Tibial artery (tissue), 4 donors: Measurements from ENCODE around the gene PCDHGA9.
"Not testable (repeated sequence)": the region's sequence is repeated elsewhere in the genome, so short reads cannot be mapped to it uniquely, and the experiment has no call there.

Experiments used
- DNase-seq, 2 donors: peaks; one replicate each; pipeline ENCODE4 v3.0.0-alpha.2; 2019
- H3K27ac ChIP-seq, 2 donors: fragments of 200-600 bp; sonication (generic) in 1 of 2; 1 replicate in 1 of 2; 2 replicates in 1 of 2; pipeline ENCODE4 v1.5.1; 2018 to 2019; ENCODE audit warnings: mild to moderate bottlenecking in 1 of 2
- H3K27me3 ChIP-seq, 2 donors: fragments of 200-600 bp; sonication (generic) in 1 of 2; one replicate each; pipeline versions ENCODE4 v1.5.1 to v1.6.0; 2016 to 2019
- H3K36me3 ChIP-seq, 3 donors: fragments of 200-600 bp; sonication (generic) in 2 of 3; one replicate each; pipeline ENCODE4 v1.5.1; 2016 to 2019; ENCODE audit warnings: mild to moderate bottlenecking in 2 of 3
- H3K4me1 ChIP-seq, 4 donors: fragments of 200-600 bp; sonication (generic) in 2 of 4; 1 replicate in 3 of 4; 2 replicates in 1 of 4; pipeline ENCODE4 v1.5.1; 2016 to 2019
- H3K4me3 ChIP-seq, 2 donors: fragments of 200-600 bp; sonication (generic) in 1 of 2; 1 replicate in 1 of 2; 2 replicates in 1 of 2; pipeline ENCODE4 v1.5.1; 2018 to 2019; ENCODE audit warnings: mild to moderate bottlenecking in 2 of 2
- H3K9me3 ChIP-seq, 3 donors: fragments of 200-600 bp; sonication (generic) in 1 of 3; one replicate each; pipeline ENCODE4 v1.5.1; 2016 to 2019
- intact Hi-C: fragments of 100-400 bp; cut with DNase I; formaldehyde crosslinking; loops from one replicate; pipeline ENCODE4 v1.15.0; 2023; ENCODE audit warnings: low total_unique reads
- TF ChIP-seq, protein P1 (sequence below), 2 experiments: fragments of 200-600 bp in 1 of 2; fragments of 450-650 bp in 1 of 2; IDR thresholded peaks; one replicate each; pipeline ENCODE4 v1.5.1; 2017 to 2019; ENCODE audit warnings: antibody characterized with exemption in 2 of 2, mild to moderate bottlenecking in 1 of 2, moderate library complexity in 1 of 2

Gene PCDHGA9

GRCh38 chr5:141430332-141431113, 27.9 kb downstream of the PCDHGA9 start, which contains the start of gene PCDHGA12:
TSS of gene PCDHGA12 (plus strand) at chr5:141430507. CDS start at chr5:141430760, 253 bp downstream.
- peaks cover 19 to 97% (median 89%) of the 10 kb centered on the region in 3 donors for H3K9me3 ChIP-seq
- TF ChIP-seq, protein P1, sequence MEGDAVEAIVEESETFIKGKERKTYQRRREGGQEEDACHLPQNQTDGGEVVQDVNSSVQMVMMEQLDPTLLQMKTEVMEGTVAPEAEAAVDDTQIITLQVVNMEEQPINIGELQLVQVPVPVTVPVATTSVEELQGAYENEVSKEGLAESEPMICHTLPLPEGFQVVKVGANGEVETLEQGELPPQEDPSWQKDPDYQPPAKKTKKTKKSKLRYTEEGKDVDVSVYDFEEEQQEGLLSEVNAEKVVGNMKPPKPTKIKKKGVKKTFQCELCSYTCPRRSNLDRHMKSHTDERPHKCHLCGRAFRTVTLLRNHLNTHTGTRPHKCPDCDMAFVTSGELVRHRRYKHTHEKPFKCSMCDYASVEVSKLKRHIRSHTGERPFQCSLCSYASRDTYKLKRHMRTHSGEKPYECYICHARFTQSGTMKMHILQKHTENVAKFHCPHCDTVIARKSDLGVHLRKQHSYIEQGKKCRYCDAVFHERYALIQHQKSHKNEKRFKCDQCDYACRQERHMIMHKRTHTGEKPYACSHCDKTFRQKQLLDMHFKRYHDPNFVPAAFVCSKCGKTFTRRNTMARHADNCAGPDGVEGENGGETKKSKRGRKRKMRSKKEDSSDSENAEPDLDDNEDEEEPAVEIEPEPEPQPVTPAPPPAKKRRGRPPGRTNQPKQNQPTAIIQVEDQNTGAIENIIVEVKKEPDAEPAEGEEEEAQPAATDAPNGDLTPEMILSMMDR (IDR thresholded peaks at IDR 0.05): peak; percentile 9 to 22

DNA sequence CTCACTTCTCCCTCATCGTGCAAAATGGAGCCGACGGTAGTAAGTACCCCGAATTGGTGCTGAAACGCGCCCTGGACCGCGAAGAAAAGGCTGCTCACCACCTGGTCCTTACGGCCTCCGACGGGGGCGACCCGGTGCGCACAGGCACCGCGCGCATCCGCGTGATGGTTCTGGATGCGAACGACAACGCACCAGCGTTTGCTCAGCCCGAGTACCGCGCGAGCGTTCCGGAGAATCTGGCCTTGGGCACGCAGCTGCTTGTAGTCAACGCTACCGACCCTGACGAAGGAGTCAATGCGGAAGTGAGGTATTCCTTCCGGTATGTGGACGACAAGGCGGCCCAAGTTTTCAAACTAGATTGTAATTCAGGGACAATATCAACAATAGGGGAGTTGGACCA, 28.7 kb downstream of the PCDHGA9 start:
- no peak for DNase-seq
- H3K36me3 ChIP-seq: peaks cover 9 to 31% (median 30%) of the 10 kb centered on the region in 3 donors
- H3K9me3 ChIP-seq: peaks cover 17 to 97% (median 89%) of the 10 kb centered on the region in 3 donors
- peak overlapping the region; percentile 30 to 32 for H3K4me3 ChIP-seq
- no peaks in the 10 kb centered on the region for H3K27me3 ChIP-seq
- no peaks in the 10 kb centered on the region for H3K4me1 ChIP-seq
- no peak overlapping the region for H3K27ac ChIP-seq
- intact Hi-C loops: no loop called here
- TF ChIP-seq, protein P1 (IDR thresholded peaks at IDR 0.05): no peak

More at GRCh38 chr5:141430332-141431113, 27.9 kb downstream of the PCDHGA9 start, which contains the start of gene PCDHGA12:
- H3K36me3 ChIP-seq: peaks cover 9 to 35% (median 30%) of the 10 kb centered on the region in 3 donors
- peak within 1 kb of the TSS; percentile 30 to 32 for H3K4me3 ChIP-seq
- no peak within 1 kb of the TSS for H3K27ac ChIP-seq
- DNase-seq: peak in 1 of 2 donors; percentile 63
- H3K4me1 ChIP-seq: no peaks in the 10 kb centered on the region
- no peaks in the 10 kb centered on the region for H3K27me3 ChIP-seq
- intact Hi-C loops: no loop called here

DNA sequence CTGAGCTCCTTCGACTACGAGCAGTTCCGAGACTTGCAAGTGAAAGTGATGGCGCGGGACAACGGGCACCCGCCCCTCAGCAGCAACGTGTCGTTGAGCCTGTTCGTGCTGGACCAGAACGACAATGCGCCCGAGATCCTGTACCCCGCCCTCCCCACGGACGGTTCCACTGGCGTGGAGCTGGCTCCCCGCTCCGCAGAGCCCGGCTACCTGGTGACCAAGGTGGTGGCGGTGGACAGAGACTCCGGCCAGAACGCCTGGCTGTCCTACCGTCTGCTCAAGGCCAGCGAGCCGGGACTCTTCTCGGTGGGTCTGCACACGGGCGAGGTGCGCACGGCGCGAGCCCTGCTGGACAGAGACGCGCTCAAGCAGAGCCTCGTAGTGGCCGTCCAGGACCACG, 29.7 kb downstream of the PCDHGA9 start:
- DNase-seq, intact Hi-C loops, H3K27me3 ChIP-seq, H3K4me3 ChIP-seq, H3K4me1 ChIP-seq, H3K27ac ChIP-seq: not testable (repeated sequence)
- Histone ChIP-seq H3K36me3 (peaks cover 9 to 36% (median 27%) of the 10 kb centered on the region in 3 donors), H3K9me3 (peaks cover 11 to 97% (median 87%) of the 10 kb centered on the region in 3 donors)

GRCh38 chr5:141432726-141433125, 30.1 kb downstream of the PCDHGA9 start:
- H3K36me3 ChIP-seq: peaks cover 5 to 36% (median 27%) of the 10 kb centered on the region in 3 donors
- H3K4me1 ChIP-seq, H3K4me3 ChIP-seq, H3K27ac ChIP-seq, intact Hi-C loops, DNase-seq, H3K27me3 ChIP-seq: not testable (repeated sequence)
- peaks cover 11 to 97% (median 83%) of the 10 kb centered on the region in 3 donors for H3K9me3 ChIP-seq

GRCh38 chr5:141434006-141434405, 31.4 kb downstream of the PCDHGA9 start:
- Histone ChIP-seq H3K9me3 (peaks cover 7 to 95% (median 75%) of the 10 kb centered on the region in 3 donors), H3K4me3 (no peak overlapping the region), H3K27me3 (no peaks in the 10 kb centered on the region), H3K27ac (no peak overlapping the region), H3K36me3 (peaks cover 0 to 38% (median 16%) of the 10 kb centered on the region in 3 donors), H3K4me1 (no peaks in the 10 kb centered on the region)
- intact Hi-C loops: no loop called here
- TF ChIP-seq, protein P1 (IDR thresholded peaks at IDR 0.05): no peak
- DNase-seq: no peak

- Histone ChIP-seq H3K27ac (no peak overlapping the region), H3K4me3 (no peak overlapping the region), H3K9me3 (peaks cover 2 to 96% (median 81%) of the 10 kb centered on the region in 3 donors), H3K4me1 (no peaks in the 10 kb centered on the region), H3K27me3 (no peaks in the 10 kb centered on the region), H3K36me3 (peaks cover 0 to 53% (median 30%) of the 10 kb centered on the region in 3 donors)
- TF ChIP-seq, protein P1 (IDR thresholded peaks at IDR 0.05): no peak
- DNase-seq: no peak
- intact Hi-C loops: no loop called here
These were observed 34.6 kb downstream of the PCDHGA9 start for GRCh38 chr5:141437221-141437620.
